ENCODE measurements around the gene BNC2.

Gene BNC2

GRCh38 chr9:16732546-16732945, 137.9 kb downstream of the BNC2 start:
- TF ChIP-seq MAX (IDR thresholded peaks at IDR 0.05) (no peak), ZBTB7A (IDR thresholded peaks at IDR 0.05; ENCODE audit: low read depth) (no peak), TEAD4 (IDR thresholded peaks at IDR 0.05) (no peak), CEBPB (IDR thresholded peaks at IDR 0.05) (no peak), EP300 (IDR thresholded peaks at IDR 0.05; ENCODE audit: borderline replicate concordance) (no peak), REST (IDR thresholded peaks at IDR 0.05; ENCODE audit: low read depth) (no peak), YY1 (IDR thresholded peaks at IDR 0.05; ENCODE audit: low read depth) (no peak), TCF12 (IDR thresholded peaks at IDR 0.05; ENCODE audit: low read depth) (no peak), NFIC (IDR thresholded peaks at IDR 0.05) (no peak), USF1 (IDR thresholded peaks at IDR 0.05) (no peak), RAD21 (IDR thresholded peaks at IDR 0.05; ENCODE audit: low read depth) (no peak), CREB1 (IDR thresholded peaks at IDR 0.05; ENCODE audit: low read depth) (no peak)

- TF ChIP-seq REST (IDR thresholded peaks at IDR 0.05; ENCODE audit: low read depth), result no peak
- no peak for TF ChIP-seq TEAD4 (IDR thresholded peaks at IDR 0.05)
- TF ChIP-seq CEBPB (IDR thresholded peaks at IDR 0.05), result no peak
- no peak for TF ChIP-seq TAF1 (IDR thresholded peaks at IDR 0.05; ENCODE audit: low read depth)
- TF ChIP-seq RAD21 (IDR thresholded peaks at IDR 0.05; ENCODE audit: low read depth), result no peak
- no peak for TF ChIP-seq USF1 (IDR thresholded peaks at IDR 0.05)
- TF ChIP-seq NFIC (IDR thresholded peaks at IDR 0.05), result no peak
Observed at GRCh38 chr9:16730162-16730561, 140.3 kb downstream of the BNC2 start.

GRCh38 chr9:16729651-16730050, 140.8 kb downstream of the BNC2 start:
- TF ChIP-seq FOXM1 (IDR thresholded peaks at IDR 0.05; ENCODE audit: borderline replicate concordance, low read depth) (no peak), NFIC (IDR thresholded peaks at IDR 0.05) (no peak), YY1 (IDR thresholded peaks at IDR 0.05; ENCODE audit: low read depth) (no peak), TCF12 (IDR thresholded peaks at IDR 0.05; ENCODE audit: low read depth) (no peak), TAF1 (IDR thresholded peaks at IDR 0.05; ENCODE audit: low read depth) (no peak), USF1 (IDR thresholded peaks at IDR 0.05) (no peak), MAX (IDR thresholded peaks at IDR 0.05) (no peak), REST (IDR thresholded peaks at IDR 0.05; ENCODE audit: low read depth) (no peak), EGR1 (IDR thresholded peaks at IDR 0.05) (no peak)

- TF ChIP-seq NFIC (IDR thresholded peaks at IDR 0.05), result no peak
Observed at GRCh38 chr9:16728137-16728508, 142.3 kb downstream of the BNC2 start.

GRCh38 chr9:16727452-16728136, 142.9 kb downstream of the BNC2 start:
- TF ChIP-seq RAD21 (IDR thresholded peaks at IDR 0.05; ENCODE audit: low read depth), result no peak

Measured in Ishikawa (cell line).